GM23338 (cell line): ENCODE results near the gene COL4A2.

ENCODE experiments used
- CREB1 ChIP-seq: fragments of 250-450 bp; sonication (Bioruptor Pico); IDR thresholded peaks from 2 replicates; pipeline ENCODE4 v1.5.0; 2020; ENCODE audit warnings: low read depth, mild to moderate bottlenecking, moderate library complexity
- CTCF ChIP-seq, 2 experiments: fragments of 200-600 bp in 1 of 2; sonication (generic) in 1 of 2; conservative IDR thresholded peaks; 2 replicates each; pipeline versions ENCODE4 v1.5.1 to v1.6.1; 2016 to 2017; ENCODE audit warnings: antibody characterized with exemption in 2 of 2, low read depth in 2 of 2, mild to moderate bottlenecking in 2 of 2, moderate library complexity in 1 of 2
- EZH2 ChIP-seq: fragments of 200-600 bp; sonication (generic); IDR thresholded peaks from one replicate; pipeline ENCODE4 v1.8.0; 2017; ENCODE audit warnings: antibody characterized with exemption, mild to moderate bottlenecking, low read depth; ENCODE audit not compliant: unreplicated experiment
- EZH2phosphoT487 ChIP-seq: fragments of 200-600 bp; sonication (generic); IDR thresholded peaks from one replicate; pipeline ENCODE4 v1.8.1; 2018; ENCODE audit warnings: antibody characterized with exemption; ENCODE audit not compliant: unreplicated experiment
- JUNB ChIP-seq: IDR thresholded peaks from one replicate; pipeline ENCODE4 v1.6.1; 2016; ENCODE audit warnings: antibody characterized with exemption; ENCODE audit not compliant: unreplicated experiment
- POLR2AphosphoS5 ChIP-seq: IDR thresholded peaks from 2 replicates; pipeline ENCODE4 v1.6.1; 2016; ENCODE audit warnings: antibody characterized with exemption, low read depth
- REST ChIP-seq: IDR thresholded peaks from one replicate; pipeline ENCODE4 v1.6.1; 2018; ENCODE audit warnings: antibody characterized with exemption; ENCODE audit not compliant: unreplicated experiment

- TF ChIP-seq CTCF (conservative IDR thresholded peaks at IDR 0.05; ENCODE audit: low read depth in 2 of 2) (no peak), EZH2phosphoT487 (no peak), REST (no peak), EZH2 (no peak), POLR2AphosphoS5 (no peak), CREB1 (no peak), JUNB (no peak)
These were observed 148.4 kb downstream of the COL4A2 start for GRCh38 chr13:110455444-110455843.
